ENCODE measurements around the gene TWF2. TPM values are rescaled to one million over a fixed set of nuclear protein-coding genes. Genes with fewer than 3 reads are reported as not detected.

Gene TWF2
- total RNA-seq, 2 experiments from 2014 or later: 85.0 to 93.5 TPM

DNA sequence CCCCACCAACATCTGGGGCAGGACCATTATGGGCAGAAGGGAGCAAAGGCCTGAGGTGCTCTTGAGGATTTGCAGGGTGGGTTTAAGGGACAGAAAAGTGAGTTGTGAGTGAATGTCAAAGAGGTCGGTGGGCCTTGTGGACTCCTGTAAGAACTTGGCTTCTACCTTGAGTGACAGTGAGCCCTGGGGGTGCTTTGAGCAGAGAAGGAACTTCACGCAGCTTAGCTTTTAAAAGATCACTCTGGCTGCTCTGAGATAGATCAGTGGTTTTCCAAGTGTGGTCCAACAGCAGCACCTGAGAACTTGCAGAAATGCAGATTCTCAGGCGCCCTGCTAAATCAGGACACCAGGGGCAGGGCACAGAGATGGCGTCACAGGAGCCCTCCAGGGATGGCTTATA, 56.3 kb downstream of the TWF2 start:
- POLR2A ChIA-PET: no interaction called here
- no peaks in the 10 kb centered on the region for H3K27me3 Mint-ChIP-seq
- no peak overlapping the region for H3K4me3 Mint-ChIP-seq
- no peaks in the 10 kb centered on the region for H3K9me3 Mint-ChIP-seq (ENCODE audit: low read depth)
- H3K27ac Mint-ChIP-seq: no peak overlapping the region
- ATAC-seq: no peak
- intact Hi-C loops (cut with DNase I, micrococcal nuclease): no loop called here
- DNase-seq: no peak
- no peaks in the 10 kb centered on the region for H3K4me1 Mint-ChIP-seq
- CTCF ChIA-PET: interaction anchor here (0.6 to 0.7 kb wide), 2 partner anchors 123 to 275 kb away, joined by 3 read pairs; no protein-coding TSS in a partner anchor
- H3K36me3 Mint-ChIP-seq (ENCODE audit: low read depth): no peaks in the 10 kb centered on the region

DNA sequence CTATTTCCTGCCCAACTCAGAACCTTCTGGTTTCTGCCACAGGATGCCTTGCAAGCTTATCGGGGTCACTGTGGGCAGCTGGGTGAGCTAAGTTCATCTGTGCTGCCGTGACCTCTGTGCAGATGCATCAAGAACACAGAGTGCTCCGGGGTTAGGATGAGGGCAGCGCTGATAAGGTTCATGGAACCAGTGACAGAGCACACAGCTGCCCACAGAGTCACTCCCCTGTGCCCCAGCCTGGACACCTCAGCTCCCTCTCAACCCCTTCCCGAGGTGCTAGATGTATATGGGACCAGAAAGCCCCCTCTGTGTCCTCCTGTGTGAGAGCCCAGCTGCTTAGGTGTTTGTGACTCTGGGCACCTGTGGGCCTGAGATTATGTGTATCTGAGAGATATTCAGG, 56.8 kb downstream of the TWF2 start:
- Mint-ChIP-seq H3K4me3 (no peak overlapping the region), H3K9me3 (ENCODE audit: low read depth) (no peaks in the 10 kb centered on the region), H3K27ac (no peak overlapping the region), H3K27me3 (no peaks in the 10 kb centered on the region), H3K4me1 (no peaks in the 10 kb centered on the region), H3K36me3 (ENCODE audit: low read depth) (no peaks in the 10 kb centered on the region)
- ChIA-PET POLR2A (no interaction called here), CTCF (interaction anchor here (0.7 to 1.2 kb wide), 3 partner anchors 22 to 123 kb away, joined by 3 read pairs; partner anchors contain the start of gene POC1A)
- DNase-seq: no peak
- no peak for ATAC-seq
- intact Hi-C loops (cut with DNase I, micrococcal nuclease): no loop called here

DNA sequence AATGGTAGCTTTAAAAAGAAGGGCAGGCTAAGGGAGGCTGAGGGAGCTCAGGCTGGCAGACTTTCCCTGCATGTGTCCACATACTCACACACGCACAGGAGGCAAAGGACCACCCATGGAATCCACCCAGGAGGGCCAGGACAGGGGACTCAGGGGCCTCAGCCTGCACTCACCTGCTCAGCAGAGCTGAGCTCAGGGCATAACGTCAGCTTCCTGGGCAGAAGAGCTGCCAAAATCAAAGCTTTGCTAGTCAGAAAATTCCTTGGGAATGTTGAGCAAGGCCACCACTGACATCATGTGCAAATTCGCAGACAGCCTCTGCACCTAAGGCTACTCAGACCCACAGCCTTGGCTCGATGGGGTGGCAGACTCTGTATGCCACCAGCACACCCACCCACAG, 57.4 kb downstream of the TWF2 start:
- Mint-ChIP-seq H3K27ac (no peak overlapping the region), H3K4me1 (no peaks in the 10 kb centered on the region), H3K27me3 (no peaks in the 10 kb centered on the region), H3K9me3 (ENCODE audit: low read depth) (no peaks in the 10 kb centered on the region), H3K4me3 (no peak overlapping the region), H3K36me3 (ENCODE audit: low read depth) (no peaks in the 10 kb centered on the region)
- ATAC-seq (no peak), DNase-seq (no peak)
- ChIA-PET POLR2A (no interaction called here), CTCF (interaction anchor here (0.7 to 1.2 kb wide), 4 partner anchors 22 to 170 kb away, joined by 3 read pairs; partner anchors contain the start of gene POC1A)
- intact Hi-C loops (cut with DNase I, micrococcal nuclease): no loop called here

Small RNAs within 50 kb of the gene (microRNA-seq; reads per million reads assigned to microRNA genes)
- gene MIRLET7G (ENCODE audit: borderline replicate concordance): 220,491 reads per million, percentile 100 among the genes with 10 or more reads in this experiment

Other genes with a start within 250 kb of the TWF2 start
- 1,000 to 10,000 TPM; 1,975 to 2,071 TPM for gene RPL29, start 243.3 kb downstream of the TWF2 start, total RNA-seq
- gene DUSP7, start 182.6 kb downstream of the TWF2 start, total RNA-seq: 10 to 100 TPM; 17.1 to 20.3 TPM
- 10 to 100 TPM; 23.4 to 26.1 TPM for gene POC1A, start 84.7 kb downstream of the TWF2 start, total RNA-seq
- gene ALAS1, start 41.0 kb downstream of the TWF2 start, total RNA-seq: 10 to 100 TPM; 52.8 to 68.7 TPM
- gene TLR9, start 13.5 kb downstream of the TWF2 start, total RNA-seq: under 1 TPM; 0.59 to 0.74 TPM
- 10 to 100 TPM; 52.9 to 59.2 TPM for gene PPM1M, start 6.6 kb upstream of the TWF2 start, total RNA-seq
- gene WDR82, start 39.5 kb upstream of the TWF2 start, total RNA-seq: 100 to 1,000 TPM in 1 of 2 experiments, 10 to 100 TPM in 1; 95.2 to 113 TPM
- gene GLYCTK, start 48.7 kb upstream of the TWF2 start, total RNA-seq: 10 to 100 TPM; 13.3 to 18.8 TPM
- 10 to 100 TPM in 1 of 2 experiments, 1 to 10 TPM in 1; 7.4 to 10.1 TPM for gene DNAH1, start 77.2 kb upstream of the TWF2 start, total RNA-seq
- gene BAP1, start 170.8 kb upstream of the TWF2 start, total RNA-seq: 10 to 100 TPM; 80.6 to 94.1 TPM
- 10 to 100 TPM; 13.9 to 14.1 TPM for gene PHF7, start 171.5 kb upstream of the TWF2 start, total RNA-seq
- gene SEMA3G, start 205.9 kb upstream of the TWF2 start, total RNA-seq: not detected
- 1 to 10 TPM; 2.7 to 4.2 TPM for gene TNNC1, start 214.9 kb upstream of the TWF2 start, total RNA-seq
- gene NISCH, start 216.4 kb upstream of the TWF2 start, total RNA-seq: 10 to 100 TPM; 61.4 to 68.9 TPM